ENCODE results near the gene ZSCAN21.
"Not testable (repeated sequence)": the region's sequence is repeated elsewhere in the genome, so short reads cannot be mapped to it uniquely, and the experiment has no call there.

ZSCAN21 gene

GRCh38 chr7:100049441-100050291 is at the start of gene ZSCAN21:
Gene ZSCAN21 (plus strand): TSS chr7:100049774. CDS start chr7:100057007, 7,233 bp downstream.
- H3K4me1 Mint-ChIP-seq: peaks cover 15% of the 10 kb centered on the region
- peak; percentile 97 for ATAC-seq
- no peaks in the 10 kb centered on the region for H3K36me3 Mint-ChIP-seq
- no peaks in the 10 kb centered on the region for H3K9me3 Mint-ChIP-seq
- no peaks in the 10 kb centered on the region for H3K27me3 Mint-ChIP-seq
- peak within 1 kb of the TSS; percentile 95 for H3K4me3 Mint-ChIP-seq
- peak within 1 kb of the TSS; percentile 92 for H3K27ac Mint-ChIP-seq

- no peaks in the 10 kb centered on the region for H3K9me3 Mint-ChIP-seq
- H3K27me3 Mint-ChIP-seq: no peaks in the 10 kb centered on the region
- H3K4me1 Mint-ChIP-seq: peaks cover 15% of the 10 kb centered on the region
- no peak for ATAC-seq
- no peaks in the 10 kb centered on the region for H3K36me3 Mint-ChIP-seq
- H3K27ac Mint-ChIP-seq: no peak overlapping the region
- H3K4me3 Mint-ChIP-seq: no peak overlapping the region
These were observed 49.3 kb upstream of the ZSCAN21 start for GRCh38 chr7:100000239-100000638.

GRCh38 chr7:100003711-100004661 is 45.6 kb upstream of the ZSCAN21 start:
- Mint-ChIP-seq H3K4me3 (no peak overlapping the region), H3K4me1 (no peaks in the 10 kb centered on the region), H3K9me3 (no peaks in the 10 kb centered on the region), H3K27me3 (no peaks in the 10 kb centered on the region), H3K27ac (no peak overlapping the region), H3K36me3 (no peaks in the 10 kb centered on the region)
- no peak for ATAC-seq

GRCh38 chr7:100007887-100008286 is 41.7 kb upstream of the ZSCAN21 start:
- H3K4me3 Mint-ChIP-seq: no peak overlapping the region
- no peaks in the 10 kb centered on the region for H3K36me3 Mint-ChIP-seq
- no peak overlapping the region for H3K27ac Mint-ChIP-seq
- peaks cover 12% of the 10 kb centered on the region for H3K27me3 Mint-ChIP-seq
- no peak for ATAC-seq
- no peaks in the 10 kb centered on the region for H3K9me3 Mint-ChIP-seq
- no peaks in the 10 kb centered on the region for H3K4me1 Mint-ChIP-seq

- no peak for ATAC-seq
- Mint-ChIP-seq H3K4me3 (no peak overlapping the region), H3K27me3 (peaks cover 12% of the 10 kb centered on the region), H3K36me3 (no peaks in the 10 kb centered on the region), H3K9me3 (no peaks in the 10 kb centered on the region), H3K27ac (no peak overlapping the region), H3K4me1 (no peaks in the 10 kb centered on the region)
These were observed 41.0 kb upstream of the ZSCAN21 start for GRCh38 chr7:100008525-100008924.

- H3K27me3 Mint-ChIP-seq: peaks cover 12% of the 10 kb centered on the region
- H3K9me3 Mint-ChIP-seq, H3K36me3 Mint-ChIP-seq, H3K27ac Mint-ChIP-seq, ATAC-seq, H3K4me3 Mint-ChIP-seq, H3K4me1 Mint-ChIP-seq: not testable (repeated sequence)
These were observed 39.6 kb upstream of the ZSCAN21 start for GRCh38 chr7:100009952-100010351.

GRCh38 chr7:100010901-100011300 is 38.7 kb upstream of the ZSCAN21 start:
- no peaks in the 10 kb centered on the region for H3K36me3 Mint-ChIP-seq
- H3K4me3 Mint-ChIP-seq: no peak overlapping the region
- H3K9me3 Mint-ChIP-seq: no peaks in the 10 kb centered on the region
- peaks cover under 1% of the 10 kb centered on the region for H3K4me1 Mint-ChIP-seq
- H3K27ac Mint-ChIP-seq: no peak overlapping the region
- no peak for ATAC-seq
- peaks cover 12% of the 10 kb centered on the region for H3K27me3 Mint-ChIP-seq

GRCh38 chr7:100011516-100011915 is 38.1 kb upstream of the ZSCAN21 start:
- Mint-ChIP-seq H3K27me3 (peaks cover 12% of the 10 kb centered on the region), H3K4me1 (peaks cover 7% of the 10 kb centered on the region), H3K4me3 (no peak overlapping the region), H3K36me3 (no peaks in the 10 kb centered on the region), H3K9me3 (no peaks in the 10 kb centered on the region), H3K27ac (no peak overlapping the region)
- ATAC-seq: no peak

GRCh38 chr7:100012385-100013327 is 36.9 kb upstream of the ZSCAN21 start:
- peaks cover 12% of the 10 kb centered on the region for H3K27me3 Mint-ChIP-seq
- not testable (repeated sequence) for ATAC-seq, H3K9me3 Mint-ChIP-seq, H3K4me3 Mint-ChIP-seq, H3K27ac Mint-ChIP-seq, H3K4me1 Mint-ChIP-seq, H3K36me3 Mint-ChIP-seq

- Mint-ChIP-seq H3K36me3 (no peaks in the 10 kb centered on the region), H3K27ac (no peak overlapping the region), H3K4me3 (no peak overlapping the region), H3K27me3 (peaks cover 12% of the 10 kb centered on the region), H3K4me1 (peaks cover 15% of the 10 kb centered on the region), H3K9me3 (no peaks in the 10 kb centered on the region)
- ATAC-seq: no peak
These were observed 36.3 kb upstream of the ZSCAN21 start for GRCh38 chr7:100013328-100013676.

- Mint-ChIP-seq H3K4me3 (peak within 1 kb of the TSS; percentile 88), H3K27me3 (peaks cover 12% of the 10 kb centered on the region), H3K9me3 (no peaks in the 10 kb centered on the region), H3K27ac (peak within 1 kb of the TSS; percentile 87), H3K4me1 (peaks cover 31% of the 10 kb centered on the region), H3K36me3 (no peaks in the 10 kb centered on the region)
- peak; percentile 99 for ATAC-seq
These were observed 34.1 kb upstream of the ZSCAN21 start, which contains the start of gene ZKSCAN1 for GRCh38 chr7:100015232-100016214. Gene ZKSCAN1 (plus strand): TSS chr7:100015596. CDS start chr7:100023507, 7,911 bp downstream.

- Mint-ChIP-seq H3K27ac (peak overlapping the region; percentile 87), H3K4me3 (peak overlapping the region; percentile 88), H3K9me3 (no peaks in the 10 kb centered on the region), H3K36me3 (no peaks in the 10 kb centered on the region), H3K27me3 (peaks cover 6% of the 10 kb centered on the region), H3K4me1 (peaks cover 31% of the 10 kb centered on the region)
- ATAC-seq: no peak
These were observed 33.2 kb upstream of the ZSCAN21 start for GRCh38 chr7:100016215-100016901.

- Mint-ChIP-seq H3K9me3 (no peaks in the 10 kb centered on the region), H3K36me3 (no peaks in the 10 kb centered on the region), H3K4me3 (no peak overlapping the region), H3K27ac (no peak overlapping the region), H3K4me1 (peaks cover 31% of the 10 kb centered on the region), H3K27me3 (no peaks in the 10 kb centered on the region)
- ATAC-seq: no peak
These were observed 32.3 kb upstream of the ZSCAN21 start for GRCh38 chr7:100017300-100017699.
